Esophagus squamous epithelium (tissue), 5 donors: ENCODE measurements around the gene DTNB. TPM values are rescaled to one million over a fixed set of nuclear protein-coding genes. Genes with fewer than 3 reads are reported as not detected.

ENCODE experiments used
- DNase-seq: peaks from one replicate; lab custom pipeline; 2025; lab: John Stamatoyannopoulos, UW
- H3K27ac ChIP-seq, 4 donors: fragments of 200-600 bp; sonication (generic); one replicate each; pipeline ENCODE4 v1.5.1; 2016 to 2019; ENCODE audit warnings: mild to moderate bottlenecking in 1 of 4
- H3K27me3 ChIP-seq, 4 donors: fragments of 200-600 bp; sonication (generic); 1 replicate in 3 of 4; 2 replicates in 1 of 4; pipeline versions ENCODE4 v1.5.1 to v1.6.0; 2017 to 2021; ENCODE audit warnings: antibody characterized with exemption in 1 of 4
- H3K36me3 ChIP-seq, 3 donors: fragments of 200-600 bp; sonication (generic); one replicate each; pipeline ENCODE4 v1.5.1; 2016 to 2019
- H3K4me1 ChIP-seq, 3 donors: fragments of 200-600 bp; sonication (generic); one replicate each; pipeline ENCODE4 v1.5.1; 2017 to 2019
- H3K4me3 ChIP-seq, 4 donors: fragments of 200-600 bp; sonication (generic); 1 replicate in 3 of 4; 2 replicates in 1 of 4; pipeline ENCODE4 v1.5.1; 2016 to 2019; ENCODE audit warnings: mild to moderate bottlenecking in 2 of 4, moderate library complexity in 1 of 4
- H3K9me3 ChIP-seq, 3 donors: fragments of 200-600 bp; sonication (generic); one replicate each; pipeline ENCODE4 v1.5.1; 2016 to 2019
- CTCF ChIP-seq, 6 experiments: fragments of 450-650 bp in 4 of 6; fragments of 200-600 bp in 2 of 6; sonication (generic) in 2 of 6; IDR thresholded peaks; one replicate each; pipeline ENCODE4 v1.5.1; 2016 to 2019; ENCODE audit warnings: antibody characterized with exemption in 6 of 6, mild to moderate bottlenecking in 4 of 6, moderate library complexity in 4 of 6
- POLR2A ChIP-seq, 4 donors: fragments of 450-650 bp; IDR thresholded peaks; one replicate each; pipeline ENCODE4 v1.6.1; 2017; ENCODE audit warnings: antibody characterized with exemption in 4 of 4, mild to moderate bottlenecking in 4 of 4, moderate library complexity in 3 of 4
- WGBS, 2 donors: methylation state at CpG; one replicate each; pipeline ENCODE4 v1.1.5; 2018; 5-methylcytosine and 5-hydroxymethylcytosine counted together
- intact Hi-C: fragments of 100-400 bp; cut with DNase I; formaldehyde crosslinking; loops from one replicate; pipeline ENCODE4 v1.15.0; 2022
- total RNA-seq, 4 donors: library from RNA; depleted of rRNA; stranded (reverse); fragments of >200 nt; gene quantifications; one replicate each; pipeline ENCODE4 v1.1.0, GENCODE V29; 2016
- donor health status: DM: yes; HTN: yes; CAD: no.

DTNB gene
- total RNA-seq, 4 donors from 2014 or later = 7.8 to 17.2 (median 9.6) TPM

GRCh38 chr2:25362434-25363145 is 310.8 kb downstream of the DTNB start:
- Histone ChIP-seq H3K9me3 (no peaks in the 10 kb centered on the region), H3K36me3 (no peaks in the 10 kb centered on the region), H3K27me3 (no peaks in the 10 kb centered on the region), H3K4me1 (peaks cover 5 to 43% (median 17%) of the 10 kb centered on the region in 3 donors), H3K27ac (peak overlapping the region; percentile 48 to 81 (median 72)), H3K4me3 (peak overlapping the region; percentile 28 to 56 (median 38))
- DNase-seq = no peak
- intact Hi-C loops = no loop called here
- no peak for TF ChIP-seq POLR2A (IDR thresholded peaks at IDR 0.05)
- no peak for TF ChIP-seq CTCF (IDR thresholded peaks at IDR 0.05)
- WGBS, 2 donors = 18 to 19% methylated on average over 11 to 21 of the region's 21 CpGs

GRCh38 chr2:25362049-25362433 is 311.3 kb downstream of the DTNB start:
- H3K4me1 ChIP-seq = peaks cover 5 to 43% (median 17%) of the 10 kb centered on the region in 3 donors
- intact Hi-C loops = no loop called here
- H3K9me3 ChIP-seq = no peaks in the 10 kb centered on the region
- DNase-seq = peak; percentile 63
- TF ChIP-seq CTCF (IDR thresholded peaks at IDR 0.05) (peak; percentile 94 to 99 (median 96)), POLR2A (IDR thresholded peaks at IDR 0.05) (peak in 3 of 4 donors; percentile 47 to 80 (median 51))
- no peaks in the 10 kb centered on the region for H3K36me3 ChIP-seq
- WGBS, 2 donors = 0% methylated on average over 5 to 6 of the region's 16 CpGs
- no peaks in the 10 kb centered on the region for H3K27me3 ChIP-seq
- peak overlapping the region; percentile 28 to 56 (median 38) for H3K4me3 ChIP-seq
- peak overlapping the region; percentile 48 to 81 (median 72) for H3K27ac ChIP-seq

GRCh38 chr2:25361261-25362048 is 311.9 kb downstream of the DTNB start:
- no peak for DNase-seq
- H3K27ac ChIP-seq = peak overlapping the region in 3 of 4 donors; percentile 31 to 81 (median 48)
- H3K4me3 ChIP-seq = peak overlapping the region; percentile 28 to 56 (median 38)
- peaks cover 5 to 43% (median 17%) of the 10 kb centered on the region in 3 donors for H3K4me1 ChIP-seq
- intact Hi-C loops = no loop called here
- WGBS, 2 donors = 50 to 78% methylated on average over 17 to 18 of the region's 34 CpGs
- H3K27me3 ChIP-seq = no peaks in the 10 kb centered on the region
- H3K9me3 ChIP-seq = no peaks in the 10 kb centered on the region
- TF ChIP-seq CTCF (IDR thresholded peaks at IDR 0.05) = no peak
- TF ChIP-seq POLR2A (IDR thresholded peaks at IDR 0.05) = no peak
- no peaks in the 10 kb centered on the region for H3K36me3 ChIP-seq

GRCh38 chr2:25358836-25359235 is 314.5 kb downstream of the DTNB start:
- 59 to 83% methylated on average over 5 to 8 of the region's 8 CpGs for whole genome bisulfite sequencing, 2 donors

More at GRCh38 chr2:25358836-25359235, 314.5 kb downstream of the DTNB start:
- H3K36me3 ChIP-seq = no peaks in the 10 kb centered on the region
- H3K27me3 ChIP-seq = no peaks in the 10 kb centered on the region
- DNase-seq = no peak
- H3K4me1 ChIP-seq = peaks cover 5 to 23% (median 8%) of the 10 kb centered on the region in 3 donors
- TF ChIP-seq POLR2A (IDR thresholded peaks at IDR 0.05) (no peak), CTCF (IDR thresholded peaks at IDR 0.05) (no peak)
- H3K4me3 ChIP-seq = no peak overlapping the region
- no peaks in the 10 kb centered on the region for H3K9me3 ChIP-seq
- intact Hi-C loops = no loop called here
- no peak overlapping the region for H3K27ac ChIP-seq
